GM23248 (cell line): ENCODE data around the gene ANKH.

Experiments
- EZH2 ChIP-seq: fragments of 200-600 bp; sonication (generic); IDR thresholded peaks from 2 replicates; pipeline ENCODE4 v1.6.1; 2018; ENCODE audit warnings: antibody characterized with exemption, mild to moderate bottlenecking; ENCODE audit not compliant: insufficient read depth, poor library complexity, severe bottlenecking
- EZH2phosphoT487 ChIP-seq: fragments of 200-600 bp; sonication (generic); IDR thresholded peaks from 2 replicates; pipeline ENCODE4 v1.6.1; 2018; ENCODE audit warnings: antibody characterized with exemption, moderate library complexity, mild to moderate bottlenecking, low read depth; ENCODE audit not compliant: insufficient read depth

GRCh38 chr5:14790911-14791310, 80.7 kb downstream of the ANKH start:
- no peak for TF ChIP-seq EZH2
- no peak for TF ChIP-seq EZH2phosphoT487
